BLaER1 treated with 17β-estradiol and CSF1 and Interleukin-3, amounts not matched to agents 10 nM and 100 nM (cell line): ENCODE measurements around the gene KIF2A.
A peak's percentile ranks its signal among the peaks of the same experiment; 100 is the strongest.

Source experiments
- H3K27ac ChIP-seq, 11 experiments: shearing (Covaris generic); formaldehyde crosslinking; 2 replicates each; pipeline ENCODE4 v1.8.1; 2022
- H3K27me3 ChIP-seq, 11 experiments: shearing (Covaris generic); formaldehyde crosslinking; 2 replicates each; pipeline ENCODE4 v1.8.1; 2022
- H3K36me3 ChIP-seq, 11 experiments: shearing (Covaris generic); formaldehyde crosslinking; 2 replicates each; pipeline ENCODE4 v1.8.1; 2022
- H3K4me1 ChIP-seq, 10 experiments: shearing (Covaris generic); formaldehyde crosslinking; 2 replicates each; pipeline ENCODE4 v1.8.1; 2022
- H3K4me2 ChIP-seq, 11 experiments: shearing (Covaris generic); formaldehyde crosslinking; 2 replicates each; pipeline ENCODE4 v1.8.1; 2022
- H3K4me3 ChIP-seq, 10 experiments: shearing (Covaris generic); formaldehyde crosslinking; 2 replicates each; pipeline ENCODE4 v1.8.1; 2022
- H3K9ac ChIP-seq, 11 experiments: shearing (Covaris generic); formaldehyde crosslinking; 2 replicates each; pipeline ENCODE4 v1.8.1; 2022
- H3K9me3 ChIP-seq, 11 experiments: shearing (Covaris generic); formaldehyde crosslinking; replicated peaks in 1 of 11; 2 replicates each; pipeline ENCODE4 v1.8.1; 2022
- H4K20me1 ChIP-seq, 11 experiments: shearing (Covaris generic); formaldehyde crosslinking; 2 replicates each; pipeline ENCODE4 v1.8.1; 2022
- Cebpa-rat ChIP-seq, 11 experiments: shearing (Covaris generic); IDR thresholded peaks; 2 replicates each; pipeline ENCODE4 v1.8.1; 2022

Gene KIF2A

DNA sequence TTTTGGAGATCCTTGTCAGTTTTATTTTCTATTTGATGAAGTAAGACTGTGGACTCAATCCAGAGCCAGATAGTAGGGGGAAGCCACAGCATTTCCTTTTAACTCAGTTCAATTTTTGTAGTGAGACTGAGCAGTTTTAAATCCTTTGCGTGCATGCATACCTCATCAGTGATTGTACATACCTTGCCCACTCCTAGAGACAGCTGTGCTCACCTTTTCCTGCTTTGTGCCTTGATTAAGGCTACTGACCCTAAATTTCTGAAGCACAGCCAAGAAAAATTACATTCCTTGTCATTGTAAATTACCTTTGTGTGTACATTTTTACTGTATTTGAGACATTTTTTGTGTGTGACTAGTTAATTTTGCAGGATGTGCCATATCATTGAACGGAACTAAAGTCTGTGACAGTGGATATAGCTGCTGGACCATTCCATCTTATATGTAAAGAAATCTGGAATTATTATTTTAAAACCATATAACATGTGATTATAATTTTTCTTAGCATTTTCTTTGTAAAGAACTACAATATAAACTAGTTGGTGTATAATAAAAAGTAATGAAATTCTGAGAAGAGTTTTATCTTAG is 79.9 kb downstream of the KIF2A start:
- peaks cover 91 to 100% (median 97%) of the 10 kb centered on the region in 11 experiments for H3K36me3 ChIP-seq
- H3K27me3 ChIP-seq = no peaks in the 10 kb centered on the region
- H3K27ac ChIP-seq = no peak overlapping the region
- no peaks in the 10 kb centered on the region for H3K9me3 ChIP-seq
- H3K9ac ChIP-seq = no peak overlapping the region
- no peak overlapping the region for H3K4me2 ChIP-seq
- peaks cover 0 to 38% (median 11%) of the 10 kb centered on the region in 11 experiments; a peak in 6 of 22 replicates for H4K20me1 ChIP-seq
- no peaks in the 10 kb centered on the region for H3K4me1 ChIP-seq
- H3K4me3 ChIP-seq = no peak overlapping the region
- no peak for TF ChIP-seq Cebpa-rat (IDR thresholded peaks at IDR 0.05)

DNA sequence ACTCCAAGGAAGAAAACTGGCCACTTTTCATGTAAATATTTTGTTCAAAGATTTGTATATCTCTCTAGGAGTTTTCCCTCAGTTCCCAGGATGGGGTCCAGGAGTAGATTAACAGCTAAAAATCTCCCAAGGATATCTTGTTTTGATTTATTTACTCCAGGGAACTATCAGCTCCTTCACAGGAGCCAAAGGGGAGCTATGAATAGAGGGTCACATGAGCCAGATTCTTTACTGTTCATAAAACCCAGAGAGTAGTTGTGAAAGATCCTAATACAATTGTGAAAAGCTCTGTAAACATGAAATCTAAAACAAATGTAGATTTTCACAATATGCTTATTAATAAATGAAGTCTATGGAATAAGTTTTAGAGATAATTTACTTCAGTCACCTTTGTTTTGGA is 80.8 kb downstream of the KIF2A start:
- Histone ChIP-seq H4K20me1 (peaks cover 0 to 37% (median 15%) of the 10 kb centered on the region in 11 experiments; a peak in 8 of 22 replicates), H3K27ac (no peak overlapping the region), H3K36me3 (peaks cover 90 to 100% (median 97%) of the 10 kb centered on the region in 11 experiments), H3K9me3 (no peaks in the 10 kb centered on the region), H3K9ac (no peak overlapping the region), H3K4me1 (peaks cover 0 to 8% (median 0%) of the 10 kb centered on the region in 10 experiments; a peak in 3 of 20 replicates), H3K4me3 (no peak overlapping the region), H3K27me3 (no peaks in the 10 kb centered on the region), H3K4me2 (no peak overlapping the region)
- no peak for TF ChIP-seq Cebpa-rat (IDR thresholded peaks at IDR 0.05)

DNA sequence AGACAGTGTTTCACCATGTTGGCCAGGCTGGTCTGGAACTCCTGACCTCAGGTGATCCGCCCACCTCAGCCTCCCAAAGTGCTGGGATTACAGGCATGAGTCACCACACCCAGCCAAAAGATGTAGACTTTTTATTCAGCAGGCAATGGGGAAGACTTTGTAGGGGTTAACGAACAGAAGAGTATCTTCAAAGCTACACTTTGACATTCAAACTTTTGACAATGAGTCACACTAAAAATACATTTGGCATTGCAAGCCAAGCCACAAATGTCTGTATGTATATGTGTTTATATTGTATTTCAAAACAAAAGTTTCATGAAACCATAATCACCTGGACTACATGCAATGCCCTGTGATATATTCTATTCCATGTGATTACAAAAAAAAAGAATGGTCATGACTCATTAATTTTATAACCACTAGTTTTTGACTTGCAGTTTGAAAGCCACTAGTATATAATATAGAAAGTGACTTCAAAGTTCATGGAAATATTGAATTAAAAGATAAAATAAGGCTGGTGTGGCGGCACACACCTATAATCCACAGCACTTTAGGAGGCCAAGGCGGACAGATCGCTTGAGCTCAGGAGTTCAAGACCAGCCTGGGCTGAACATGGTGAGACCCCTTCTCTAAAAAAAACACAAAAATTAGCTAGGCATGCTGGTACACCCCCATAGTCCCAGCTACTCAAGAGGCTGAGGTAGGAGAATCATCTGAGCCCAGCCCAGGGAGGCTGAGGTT is 89.4 kb downstream of the KIF2A start:
- Histone ChIP-seq H3K4me1 (peaks cover 0 to 11% (median under 1%) of the 10 kb centered on the region in 10 experiments; a peak in 6 of 20 replicates), H3K27ac (no peak overlapping the region), H3K27me3 (no peaks in the 10 kb centered on the region), H3K4me3 (no peak overlapping the region), H3K36me3 (peaks cover 93 to 100% (median 99%) of the 10 kb centered on the region in 11 experiments), H3K4me2 (no peak overlapping the region), H3K9me3 (no peaks in the 10 kb centered on the region), H4K20me1 (peaks cover 0 to 49% (median 3%) of the 10 kb centered on the region in 11 experiments; a peak in 11 of 22 replicates), H3K9ac (no peak overlapping the region)
- no peak for TF ChIP-seq Cebpa-rat (IDR thresholded peaks at IDR 0.05)

DNA sequence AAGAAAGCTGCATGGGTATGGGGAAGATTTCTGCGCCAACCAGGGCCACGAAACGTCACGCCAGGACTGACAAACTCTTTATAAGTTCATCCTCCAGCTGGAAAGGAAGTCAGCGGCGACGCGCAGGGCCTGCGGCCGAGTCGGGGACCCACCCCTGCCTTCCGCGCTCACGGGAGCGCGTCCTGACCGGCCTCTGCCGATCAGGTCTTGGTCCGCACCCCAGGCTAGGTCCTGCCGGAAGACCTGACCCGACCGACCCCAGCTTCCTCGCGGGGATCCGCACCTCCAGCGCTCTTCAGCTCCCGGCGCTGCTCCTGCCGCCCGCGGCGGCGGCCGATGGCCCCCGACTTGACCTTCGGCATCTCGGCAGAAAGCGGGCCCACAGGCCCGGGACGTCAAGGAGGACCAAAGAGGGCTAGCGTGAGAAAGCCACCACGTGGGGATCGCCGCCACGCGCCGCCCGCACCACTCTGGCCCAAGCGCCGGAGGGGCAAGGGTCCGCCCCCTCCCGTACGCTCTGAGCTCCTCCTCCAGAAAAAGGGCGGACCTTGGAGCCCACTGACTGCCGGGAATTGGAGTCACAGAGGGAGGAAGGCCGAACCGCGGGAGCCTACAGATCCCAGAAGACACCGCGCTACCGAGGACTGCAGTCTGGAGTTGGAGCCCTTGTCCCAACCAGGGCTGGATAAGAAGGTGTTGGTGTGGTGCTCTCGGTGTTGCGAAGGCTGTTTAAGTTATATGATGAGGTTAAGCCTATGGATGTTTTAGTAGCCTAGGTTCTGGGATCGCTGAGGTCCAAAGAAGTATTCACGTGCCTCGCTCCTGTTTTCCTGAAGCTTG is 97.6 kb downstream of the KIF2A start, which contains the start of gene DIMT1:
TSS of gene DIMT1 (minus strand) at position 495 of the 840 bp plus-strand sequence. CDS start at position 362, 133 bp downstream.
- Histone ChIP-seq H3K9ac (peak within 1 kb of the TSS; percentile 90 to 99 (median 95)), H3K4me3 (peak within 1 kb of the TSS; percentile 74 to 93 (median 86)), H3K9me3 (peaks cover 0 to 10% (median 4%) of the 10 kb centered on the region in 11 experiments; a peak in 9 of 22 replicates), H3K4me2 (peak within 1 kb of the TSS; percentile 74 to 93 (median 88)), H3K27ac (peak within 1 kb of the TSS; percentile 77 to 99 (median 96)), H3K27me3 (no peaks in the 10 kb centered on the region), H3K4me1 (peaks cover 17 to 29% (median 23%) of the 10 kb centered on the region in 10 experiments), H4K20me1 (peaks cover 0 to 45% (median 14%) of the 10 kb centered on the region in 11 experiments; a peak in 9 of 22 replicates), H3K36me3 (peaks cover 27 to 39% (median 36%) of the 10 kb centered on the region in 11 experiments)
- no peak for TF ChIP-seq Cebpa-rat (IDR thresholded peaks at IDR 0.05)

DNA sequence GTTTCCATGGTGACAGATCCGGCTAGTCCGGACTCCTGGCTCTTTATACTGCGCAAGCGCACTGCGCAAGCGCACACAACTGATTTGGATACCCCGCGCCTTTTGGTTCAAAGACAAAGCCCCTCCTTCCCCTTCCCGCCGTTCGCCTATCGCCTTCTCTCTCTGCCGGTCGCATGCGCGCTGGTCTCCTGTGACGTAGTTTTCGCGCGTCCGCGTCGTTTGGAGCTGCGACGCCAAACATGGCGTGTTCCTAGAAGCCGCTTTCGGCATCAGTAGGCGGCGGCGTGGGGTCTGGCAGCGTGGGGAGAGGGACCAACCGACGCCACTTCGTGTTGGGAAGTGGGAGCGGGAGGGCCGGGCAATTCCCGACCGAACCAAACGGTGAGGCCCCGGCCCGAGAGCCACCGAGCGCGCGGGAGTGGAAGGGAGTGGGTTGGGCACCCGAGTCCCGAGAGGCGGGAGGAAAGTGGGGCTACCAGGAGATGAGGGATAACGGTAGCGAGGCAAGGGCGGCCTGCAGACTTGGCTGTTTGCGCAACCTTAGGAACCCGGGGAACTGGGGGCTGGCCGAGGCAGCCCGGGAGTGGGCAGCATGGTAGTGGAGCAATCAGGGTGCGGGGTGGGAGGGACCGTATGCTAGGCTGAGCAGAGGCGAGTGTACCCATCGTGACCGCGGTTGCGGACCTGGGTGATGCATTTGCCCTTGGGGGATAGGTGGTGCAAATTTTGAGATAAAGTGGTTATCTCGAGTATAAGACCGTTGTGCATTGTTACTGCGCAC is 106.7 kb downstream of the KIF2A start, which contains the start of gene IPO11:
TSS of gene IPO11 (plus strand) at position 215 of the 781 bp plus-strand sequence. CDS start 24,517 bp downstream, outside the sequence.
- peak within 1 kb of the TSS; percentile 85 to 98 (median 94) for H3K4me2 ChIP-seq
- peak within 1 kb of the TSS; percentile 12 to 94 (median 89); a peak in 21 of 22 replicates for H3K27ac ChIP-seq
- H3K36me3 ChIP-seq = peaks cover 0 to 32% (median 12%) of the 10 kb centered on the region in 11 experiments; a peak in 14 of 22 replicates
- H3K4me3 ChIP-seq = peak within 1 kb of the TSS; percentile 81 to 96 (median 90)
- peaks cover 14 to 26% (median 21%) of the 10 kb centered on the region in 10 experiments for H3K4me1 ChIP-seq
- TF ChIP-seq Cebpa-rat (IDR thresholded peaks at IDR 0.05) = peak in 2 of 11 experiments; percentile 22 to 63; a peak in 4 of 22 replicates
- H3K9ac ChIP-seq = peak within 1 kb of the TSS; percentile 80 to 95 (median 89)
- H3K9me3 ChIP-seq = peaks cover 0 to 3% (median under 1%) of the 10 kb centered on the region in 11 experiments; a peak in 5 of 22 replicates
- H4K20me1 ChIP-seq = peaks cover 0 to 48% (median 23%) of the 10 kb centered on the region in 11 experiments; a peak in 13 of 22 replicates
- no peaks in the 10 kb centered on the region for H3K27me3 ChIP-seq

DNA sequence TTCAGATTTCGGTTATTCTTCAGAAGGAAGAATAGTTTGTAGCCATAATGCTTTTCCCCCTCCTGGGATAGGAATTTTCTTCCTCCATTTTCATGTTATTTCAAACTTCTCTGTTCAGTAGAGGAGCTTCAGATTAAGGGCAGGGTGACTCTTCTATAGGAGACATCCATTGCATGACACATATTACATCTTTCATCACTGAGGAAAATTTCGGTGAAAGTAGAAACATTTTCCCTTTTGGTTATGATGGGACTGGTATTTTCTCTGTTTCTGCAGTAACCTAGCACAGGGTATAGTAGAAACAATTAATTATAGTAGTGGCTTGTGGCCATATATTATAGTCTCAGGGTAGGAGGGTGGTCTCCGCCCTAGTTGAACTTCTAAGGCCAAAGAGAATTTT is 107.7 kb downstream of the KIF2A start:
- H4K20me1 ChIP-seq = peaks cover 0 to 58% (median 33%) of the 10 kb centered on the region in 11 experiments; a peak in 13 of 22 replicates
- H3K27ac ChIP-seq = peak overlapping the region in 9 of 11 experiments; percentile 77 to 94 (median 89); a peak in 15 of 22 replicates
- no peaks in the 10 kb centered on the region for H3K9me3 ChIP-seq
- H3K4me1 ChIP-seq = peaks cover 14 to 26% (median 21%) of the 10 kb centered on the region in 10 experiments
- peak overlapping the region; percentile 81 to 96 (median 90) for H3K4me3 ChIP-seq
- no peak for TF ChIP-seq Cebpa-rat (IDR thresholded peaks at IDR 0.05)
- peaks cover 0 to 42% (median 19%) of the 10 kb centered on the region in 11 experiments; a peak in 17 of 22 replicates for H3K36me3 ChIP-seq
- peak overlapping the region; percentile 80 to 95 (median 89); a peak in 21 of 22 replicates for H3K9ac ChIP-seq
- no peaks in the 10 kb centered on the region for H3K27me3 ChIP-seq
- H3K4me2 ChIP-seq = peak overlapping the region; percentile 85 to 98 (median 94)

DNA sequence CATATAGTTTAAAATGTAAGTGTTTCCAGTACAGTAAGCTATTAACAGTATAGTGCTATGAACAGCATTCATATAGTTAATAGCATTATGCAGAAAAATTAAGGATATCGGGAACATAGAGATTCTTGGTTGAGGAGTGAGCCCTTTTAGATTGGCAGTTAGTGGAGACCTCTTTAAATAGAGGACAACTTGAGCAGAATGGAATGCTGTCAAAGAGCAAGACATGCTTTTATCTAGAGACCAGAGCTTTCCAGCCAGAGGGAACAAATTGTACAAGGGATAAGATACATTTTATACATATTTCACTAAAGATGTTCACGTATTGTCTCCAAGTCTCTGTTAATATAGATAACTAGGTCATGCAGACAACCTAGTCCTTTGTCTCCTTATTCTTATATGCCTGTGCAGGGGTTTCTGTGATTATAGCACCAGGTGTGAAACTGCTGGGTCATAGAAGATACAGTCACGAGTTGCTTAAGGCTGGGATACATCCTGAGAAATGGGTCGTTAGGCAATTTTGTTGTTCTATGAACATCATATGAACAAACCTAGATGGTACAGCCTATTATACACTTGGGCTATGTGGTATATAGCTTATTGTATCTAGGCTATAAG is 112.6 kb downstream of the KIF2A start:
- H3K4me1 ChIP-seq = peaks cover 4 to 16% (median 12%) of the 10 kb centered on the region in 10 experiments
- H4K20me1 ChIP-seq = peaks cover 0 to 98% (median 64%) of the 10 kb centered on the region in 11 experiments; a peak in 14 of 22 replicates
- no peak for TF ChIP-seq Cebpa-rat (IDR thresholded peaks at IDR 0.05)
- no peak overlapping the region for H3K4me3 ChIP-seq
- H3K27me3 ChIP-seq = no peaks in the 10 kb centered on the region
- no peaks in the 10 kb centered on the region for H3K9me3 ChIP-seq
- no peak overlapping the region for H3K9ac ChIP-seq
- no peak overlapping the region for H3K27ac ChIP-seq
- H3K36me3 ChIP-seq = peaks cover 0 to 70% (median 23%) of the 10 kb centered on the region in 11 experiments; a peak in 18 of 22 replicates
- H3K4me2 ChIP-seq = no peak overlapping the region
